ENCODE measurements around the gene FZR1. TPM values are rescaled to one million over a fixed set of nuclear protein-coding genes. Genes with fewer than 3 reads are reported as not detected.

The FZR1 gene
- 10 to 100 TPM; 39.7 to 47.2 TPM for total RNA-seq
- long read RNA-seq, full-length matches to known transcripts, result 11 of 26 reads
- long read RNA-seq, partial matches to known transcripts, result 6 of 26 reads
- long read RNA-seq, other reads (novel, unspliced or antisense), result 9 of 26 reads

DNA sequence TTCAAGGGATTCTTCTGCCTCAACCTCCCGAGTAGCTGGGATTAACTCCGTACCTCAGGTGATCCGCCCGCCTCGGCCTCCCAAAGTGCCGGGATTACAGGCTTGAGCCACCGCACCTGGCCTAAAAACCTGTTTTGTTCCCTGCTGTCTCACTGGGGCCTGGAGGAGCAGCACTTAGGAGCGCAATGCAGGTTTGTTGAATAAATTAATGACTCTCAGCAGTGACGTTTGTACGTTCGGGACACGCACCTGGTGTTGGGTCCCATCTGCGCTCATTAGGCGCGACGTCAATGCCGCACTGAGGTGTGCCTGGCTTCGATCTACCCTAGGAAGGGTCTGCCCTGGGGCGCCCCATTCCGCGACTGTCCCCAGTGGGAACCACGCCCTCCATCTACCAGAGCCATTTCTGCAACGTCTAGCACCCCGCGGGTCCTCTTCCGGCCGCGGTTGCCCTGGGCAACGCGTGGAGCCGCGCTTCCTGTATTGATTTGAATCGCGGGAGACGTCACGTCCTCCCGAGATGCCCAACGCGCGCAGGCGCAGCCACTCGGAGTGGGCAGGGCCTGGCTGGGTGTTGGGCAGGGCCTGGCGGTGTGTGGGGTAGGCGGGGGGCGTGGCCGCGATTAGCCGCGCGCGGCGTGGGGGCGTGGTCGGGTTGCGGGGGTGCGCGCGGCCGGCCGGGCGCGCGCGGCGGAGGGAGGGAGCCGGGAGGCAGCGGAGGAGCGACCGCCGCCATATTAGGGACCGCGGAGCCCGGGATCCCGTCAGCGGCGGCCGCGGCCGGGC, at the start of gene FZR1:
TSS of gene FZR1 (plus strand) at position 714 of the 786 bp plus-strand sequence. CDS start 16,679 bp downstream, outside the sequence.
- intact Hi-C loops (cut with DNase I, micrococcal nuclease), result no loop called here
- peak; percentile 94 for ATAC-seq

DNA sequence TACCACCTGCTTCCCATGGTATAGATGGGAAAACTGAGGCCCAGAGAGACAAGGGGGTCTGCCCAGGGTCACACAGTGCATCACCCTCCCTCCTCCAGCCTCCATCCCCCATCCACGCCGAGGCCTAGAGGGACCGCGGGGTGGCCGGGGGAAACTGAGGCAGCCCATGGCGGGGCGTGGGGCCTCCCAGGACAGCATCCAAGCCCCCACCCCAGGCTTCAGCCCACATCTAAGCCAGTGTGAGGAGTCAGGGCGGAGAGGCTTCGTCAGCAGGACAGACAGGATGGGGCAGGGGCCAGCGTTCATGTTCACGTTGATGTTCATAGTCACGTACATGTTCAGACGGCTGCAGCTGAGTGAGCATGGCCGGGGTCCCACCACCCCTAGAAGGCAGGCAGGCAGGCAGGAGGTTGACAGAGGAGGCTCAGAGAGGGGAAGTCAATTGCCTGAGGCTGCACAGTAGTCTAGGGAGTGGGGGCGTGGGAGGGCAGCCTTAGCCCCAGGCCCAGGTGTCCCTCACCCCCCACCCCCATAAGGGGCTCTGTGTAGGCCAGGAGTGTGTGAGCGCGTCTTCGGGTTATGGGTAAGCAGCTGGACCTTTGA, 49.1 kb upstream of the FZR1 start:
- DNase-seq (no peak), ATAC-seq (no peak)
- intact Hi-C loops (cut with DNase I, micrococcal nuclease), result no loop called here

More for the DNA sequence above, at the start of gene FZR1:
- DNase-seq, result peak; percentile 98 to 99

DNA sequence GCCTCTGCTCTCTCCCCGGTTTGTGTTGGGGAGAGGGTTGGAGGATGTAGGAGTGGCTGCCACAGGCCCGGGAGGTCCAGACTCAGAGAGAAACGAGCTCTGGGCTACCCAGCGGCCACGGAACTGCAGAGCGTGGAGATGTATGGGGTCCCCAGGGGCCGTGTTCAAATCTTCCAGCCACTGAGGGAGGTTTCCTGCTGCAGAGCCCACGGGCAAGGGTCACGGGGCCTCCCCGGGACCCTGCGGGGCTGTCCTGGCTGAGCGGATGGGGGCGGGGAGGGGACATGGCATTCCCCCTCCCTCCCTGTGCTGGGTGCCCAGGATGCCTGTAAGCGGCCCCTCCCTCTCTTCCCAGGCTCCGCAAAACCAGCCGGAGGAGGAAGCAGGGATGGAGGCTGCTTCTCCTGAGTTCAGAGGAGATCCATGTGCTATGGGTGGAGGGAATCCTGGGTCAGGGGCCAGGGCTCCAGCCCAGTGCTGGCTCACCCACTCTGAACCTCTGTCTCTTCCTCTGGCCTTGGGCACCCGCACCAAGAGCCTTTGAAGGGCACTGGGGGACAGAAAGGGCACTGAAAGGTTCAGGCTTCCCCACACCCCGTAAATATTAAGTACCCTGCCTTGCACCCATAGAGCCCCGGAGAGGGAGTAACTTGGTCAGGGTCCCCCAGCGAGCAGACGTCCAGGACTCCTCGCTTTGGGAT, 48.4 kb upstream of the FZR1 start:
- ATAC-seq (no peak), DNase-seq (no peak)
- intact Hi-C loops (cut with DNase I, micrococcal nuclease), result no loop called here

DNA sequence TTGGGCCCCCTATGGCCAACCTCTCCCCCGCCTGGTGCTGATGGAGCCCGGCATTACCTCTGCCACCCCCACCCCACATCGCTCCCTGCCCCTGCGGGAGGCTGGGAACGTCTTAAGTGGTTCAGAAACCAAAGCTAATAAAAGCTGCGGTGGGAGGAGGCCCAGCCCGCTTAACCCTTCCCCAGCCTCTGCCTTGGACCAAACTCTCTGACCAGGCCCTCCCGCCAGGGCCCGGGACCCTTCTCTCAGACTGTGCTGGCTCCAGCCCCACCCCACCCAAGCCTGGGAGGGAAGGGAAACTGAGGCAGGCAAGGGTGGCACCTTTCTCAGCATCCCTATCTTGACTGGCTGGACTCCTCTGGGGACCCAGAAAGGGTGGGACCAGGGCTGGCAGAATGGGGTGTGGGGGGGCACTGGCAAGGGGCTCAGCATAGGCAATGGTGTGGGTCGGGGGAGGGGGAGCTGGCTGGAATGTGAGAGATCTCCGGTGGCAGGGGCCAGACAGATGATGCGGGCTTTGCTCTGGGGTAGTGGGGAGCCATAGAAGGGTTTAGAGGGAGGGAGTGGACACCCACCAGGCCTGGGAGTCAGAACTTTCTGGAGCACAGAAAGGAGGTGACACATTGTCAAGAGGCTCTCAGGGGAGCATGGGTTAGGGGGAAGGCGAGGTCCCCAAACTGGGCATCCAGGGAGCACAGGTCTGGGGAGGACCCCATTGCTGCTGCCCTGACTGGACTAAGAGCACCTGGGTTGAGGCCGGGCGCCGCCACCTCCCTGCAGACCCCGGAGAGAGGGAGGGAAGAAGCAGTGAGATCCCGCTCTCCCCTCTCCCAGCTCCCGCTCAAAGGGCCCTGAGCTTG, 47.7 kb upstream of the FZR1 start:
- no peak for DNase-seq
- ATAC-seq, result no peak
- intact Hi-C loops (cut with DNase I, micrococcal nuclease), result no loop called here

DNA sequence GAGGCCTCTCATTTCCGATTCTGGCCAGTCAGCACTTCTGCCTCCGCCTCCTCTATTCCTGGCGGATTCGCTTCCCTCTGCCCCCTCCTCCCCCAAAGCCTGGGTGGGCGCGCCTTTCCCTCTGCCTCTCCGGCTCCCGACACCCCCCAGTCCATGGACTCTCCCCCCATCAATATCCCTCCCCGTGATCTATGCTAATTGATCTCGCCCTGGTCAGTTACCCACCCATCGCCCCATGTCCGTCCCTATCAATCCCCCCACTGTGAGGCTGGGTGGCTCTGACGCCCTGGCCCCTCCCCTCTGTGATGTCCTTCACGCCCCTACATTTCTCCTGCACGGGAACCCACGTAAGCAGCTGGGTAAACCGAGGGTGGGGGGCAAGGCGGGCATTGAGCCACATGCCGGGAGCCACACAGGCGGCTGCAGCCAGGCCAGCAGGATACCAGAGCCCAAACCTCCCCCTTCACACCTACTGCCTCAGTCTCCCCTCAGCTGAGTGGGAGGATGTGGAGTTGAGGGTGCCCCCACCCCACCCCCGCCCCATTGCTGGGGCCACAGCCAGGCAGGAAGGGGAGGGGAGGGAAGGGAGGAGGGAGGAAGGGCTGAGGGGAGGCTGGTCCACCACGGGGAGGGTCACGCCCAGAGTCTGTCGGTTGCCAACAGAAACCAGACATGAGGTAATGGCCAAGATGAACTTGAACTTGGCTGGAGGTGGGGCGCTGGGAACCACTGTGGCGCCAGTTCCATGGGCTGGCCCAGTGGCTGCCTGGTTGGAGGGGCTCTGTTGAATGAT, 46.8 kb upstream of the FZR1 start:
- DNase-seq (peak; percentile 63 to 72), ATAC-seq (peak; percentile 51)
- intact Hi-C loops (cut with DNase I, micrococcal nuclease), result no loop called here

DNA sequence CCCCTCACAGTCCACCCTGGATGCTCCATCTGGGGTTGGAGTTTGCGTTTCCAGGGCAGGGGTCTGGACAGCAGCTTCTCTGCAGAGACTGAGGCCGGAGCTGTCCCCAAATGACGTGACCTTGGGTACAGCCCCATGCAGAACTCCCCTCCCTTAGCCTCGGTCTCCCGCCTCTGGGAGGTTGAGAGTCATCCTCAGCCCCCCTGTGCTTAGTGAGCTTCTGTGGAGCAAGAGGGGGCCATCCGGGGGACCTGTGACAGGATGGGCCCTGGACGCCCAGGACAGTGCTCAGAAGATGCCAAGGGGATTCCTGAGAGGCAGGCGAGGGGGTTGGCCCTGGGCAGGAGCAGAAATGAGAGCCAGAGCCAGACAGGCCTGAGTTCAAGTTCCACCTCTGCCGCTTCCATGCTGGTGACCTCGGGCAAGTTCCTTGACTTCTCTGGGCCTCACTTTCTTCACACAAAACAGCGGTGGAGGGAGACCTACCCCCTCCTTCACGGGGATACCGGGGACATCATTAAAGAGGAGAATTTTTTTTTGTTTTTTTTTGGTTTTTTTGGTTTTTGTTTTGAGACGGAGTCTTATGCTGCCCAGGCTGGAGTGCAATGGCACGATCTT, 46.0 kb upstream of the FZR1 start:
- DNase-seq (no peak), ATAC-seq (no peak)
- intact Hi-C loops (cut with DNase I, micrococcal nuclease), result no loop called here

DNA sequence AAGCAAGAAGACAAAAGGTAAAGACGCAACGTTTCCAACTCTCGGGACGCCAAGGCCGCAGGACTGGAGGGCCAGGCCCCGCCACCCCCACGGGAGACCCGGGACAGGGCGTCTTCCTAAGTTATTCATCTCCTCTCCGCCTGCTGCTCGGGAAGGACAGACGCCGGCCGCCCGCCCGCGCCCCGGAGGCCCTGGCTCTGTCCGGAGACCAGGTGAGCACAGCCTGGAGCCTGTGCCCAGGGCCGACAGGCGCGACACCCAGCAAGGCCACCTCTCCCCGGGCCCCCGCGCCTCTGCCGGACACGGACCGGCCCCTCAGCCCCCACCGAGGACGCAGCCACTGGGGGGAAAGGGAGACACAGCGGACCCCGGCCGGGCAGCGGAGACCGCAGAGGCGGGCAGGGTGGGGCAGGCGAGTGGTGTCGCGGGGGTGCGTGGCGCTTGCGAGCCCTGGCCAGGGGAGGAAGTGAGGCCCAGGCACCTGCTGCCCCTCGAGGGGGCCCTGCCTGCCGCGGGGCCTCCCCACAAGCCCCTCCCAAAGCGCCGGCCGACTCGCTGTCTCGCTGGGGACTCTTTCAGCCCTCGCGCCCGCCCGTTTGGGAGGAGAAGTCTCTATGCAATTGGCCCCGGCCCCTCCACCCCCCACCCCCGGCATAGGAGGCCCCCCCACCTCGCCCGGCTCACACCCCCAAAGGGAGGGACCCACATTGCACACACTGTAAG, 43.0 kb upstream of the FZR1 start:
- intact Hi-C loops (cut with DNase I, micrococcal nuclease), result no loop called here
- ATAC-seq (no peak), DNase-seq (no peak)

DNA sequence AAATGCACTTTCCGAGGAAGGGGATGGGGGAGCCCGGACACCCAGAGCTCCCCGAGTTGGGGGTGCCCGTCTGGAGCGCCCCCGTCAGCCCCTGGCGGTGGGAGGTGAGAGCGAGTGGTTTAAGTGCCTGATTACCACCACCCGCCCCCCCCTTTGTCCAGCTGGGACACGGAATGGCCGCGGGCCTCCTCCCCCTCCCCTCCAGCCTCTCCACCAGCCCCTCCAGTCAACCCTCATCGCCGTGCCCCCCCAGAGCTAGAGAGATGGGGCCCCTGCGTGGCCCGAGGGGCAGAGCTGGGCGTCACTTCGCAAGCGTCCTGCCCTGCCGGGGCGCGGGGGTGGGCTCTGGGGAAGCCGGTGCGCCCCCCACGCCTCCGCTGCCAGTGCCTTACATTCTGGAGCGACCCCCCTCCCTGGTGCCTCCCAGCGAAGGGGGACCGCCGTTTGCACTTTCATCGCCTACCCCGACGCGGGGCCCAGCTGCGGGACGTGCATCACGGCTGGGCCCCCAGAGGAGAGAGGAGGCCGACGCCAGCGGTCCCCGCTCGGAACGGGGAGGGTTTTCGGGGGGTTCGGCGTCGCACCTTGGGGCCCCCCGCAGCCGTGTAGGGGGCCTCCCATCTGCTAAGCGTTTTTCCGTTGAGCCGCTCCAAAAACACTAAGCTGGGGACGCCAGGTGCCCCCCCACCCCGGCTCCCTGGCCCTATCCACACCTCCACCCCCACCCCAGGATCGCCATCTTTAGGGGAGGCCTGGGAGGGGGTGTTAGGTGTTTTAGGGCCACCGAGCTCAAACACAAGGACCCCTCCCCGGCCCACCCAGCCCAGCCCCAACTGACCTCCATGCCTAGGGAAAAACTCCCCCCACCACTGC, 42.2 kb upstream of the FZR1 start:
- ATAC-seq (no peak), DNase-seq (no peak)
- intact Hi-C loops (cut with DNase I, micrococcal nuclease), result no loop called here

DNA sequence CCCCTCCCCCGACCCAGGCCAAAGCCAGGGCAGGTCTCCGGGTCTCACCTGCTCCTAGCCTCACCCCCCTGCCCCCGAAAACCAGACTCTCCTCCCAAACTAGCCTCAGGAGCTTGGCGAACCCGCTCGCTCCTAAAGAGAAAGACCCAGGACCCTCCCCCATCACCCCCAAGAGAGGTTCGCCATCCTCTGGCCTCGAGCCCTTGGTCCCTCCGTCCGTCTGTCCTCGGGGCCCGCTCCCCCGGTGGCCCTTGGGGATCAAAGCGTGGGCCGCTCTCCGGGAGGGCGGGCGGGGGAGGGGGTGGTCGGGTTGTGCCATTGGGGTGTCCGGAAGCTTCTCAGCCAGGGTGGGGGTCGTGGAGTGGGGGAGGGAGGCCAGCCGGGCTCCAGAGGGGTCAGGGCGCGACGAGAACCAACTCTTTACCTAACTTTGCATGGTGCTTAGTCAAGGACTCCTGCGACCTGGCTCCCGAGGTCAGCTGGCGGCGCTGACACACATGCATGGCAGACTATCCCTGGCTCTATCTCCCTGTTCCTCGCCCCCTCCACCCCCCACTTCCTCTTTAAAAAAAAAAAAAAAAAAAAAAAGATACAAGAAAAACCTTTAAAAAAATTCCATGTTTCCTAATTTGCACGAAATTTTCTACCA, 41.4 kb upstream of the FZR1 start:
- ATAC-seq, result no peak
- intact Hi-C loops (cut with DNase I, micrococcal nuclease), result no loop called here

DNA sequence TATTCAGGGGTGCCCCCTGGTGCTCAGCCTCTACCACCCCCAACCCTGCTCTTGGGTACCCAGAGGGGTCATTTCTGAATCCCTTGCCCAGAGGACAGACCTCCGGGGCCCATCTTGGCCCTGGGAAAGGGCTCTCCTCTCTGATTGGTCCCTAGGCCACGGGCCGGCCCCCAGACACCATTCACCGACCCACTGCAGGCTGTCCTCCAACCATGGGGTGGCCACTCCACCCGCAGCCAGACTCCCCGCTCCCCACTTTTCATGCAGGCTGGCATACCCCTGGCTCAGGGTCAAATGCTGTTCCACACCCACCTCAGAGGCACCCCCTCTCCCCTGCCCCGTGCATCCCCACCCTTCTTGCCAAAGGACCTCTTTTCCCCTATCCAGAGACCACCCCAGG, 40.6 kb upstream of the FZR1 start:
- DNase-seq (no peak), ATAC-seq (no peak)
- intact Hi-C loops (cut with DNase I, micrococcal nuclease), result no loop called here

More for the DNA sequence above, 41.4 kb upstream of the FZR1 start:
- DNase-seq, result no peak

DNA sequence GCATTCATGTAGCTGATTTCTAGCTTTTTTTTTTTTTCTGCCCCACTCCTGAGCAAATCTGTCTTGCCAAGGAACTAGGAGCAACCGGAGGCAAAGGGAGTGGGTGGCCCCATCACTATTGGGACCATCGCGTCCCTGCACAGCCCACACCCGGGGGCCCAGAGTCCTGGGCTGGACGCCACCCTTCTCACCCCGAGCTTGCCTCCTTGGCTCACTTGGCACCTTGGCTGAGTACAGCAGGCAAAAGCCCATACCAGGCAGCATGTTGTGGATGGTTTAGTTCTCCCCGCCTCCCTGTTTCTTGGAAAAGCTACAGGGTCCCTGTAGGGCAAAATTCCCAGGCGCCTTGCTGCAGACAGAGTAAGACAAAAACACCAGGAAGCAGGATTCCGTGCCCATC, 39.5 kb upstream of the FZR1 start:
- no peak for ATAC-seq
- intact Hi-C loops (cut with DNase I, micrococcal nuclease), result no loop called here
- no peak for DNase-seq

DNA sequence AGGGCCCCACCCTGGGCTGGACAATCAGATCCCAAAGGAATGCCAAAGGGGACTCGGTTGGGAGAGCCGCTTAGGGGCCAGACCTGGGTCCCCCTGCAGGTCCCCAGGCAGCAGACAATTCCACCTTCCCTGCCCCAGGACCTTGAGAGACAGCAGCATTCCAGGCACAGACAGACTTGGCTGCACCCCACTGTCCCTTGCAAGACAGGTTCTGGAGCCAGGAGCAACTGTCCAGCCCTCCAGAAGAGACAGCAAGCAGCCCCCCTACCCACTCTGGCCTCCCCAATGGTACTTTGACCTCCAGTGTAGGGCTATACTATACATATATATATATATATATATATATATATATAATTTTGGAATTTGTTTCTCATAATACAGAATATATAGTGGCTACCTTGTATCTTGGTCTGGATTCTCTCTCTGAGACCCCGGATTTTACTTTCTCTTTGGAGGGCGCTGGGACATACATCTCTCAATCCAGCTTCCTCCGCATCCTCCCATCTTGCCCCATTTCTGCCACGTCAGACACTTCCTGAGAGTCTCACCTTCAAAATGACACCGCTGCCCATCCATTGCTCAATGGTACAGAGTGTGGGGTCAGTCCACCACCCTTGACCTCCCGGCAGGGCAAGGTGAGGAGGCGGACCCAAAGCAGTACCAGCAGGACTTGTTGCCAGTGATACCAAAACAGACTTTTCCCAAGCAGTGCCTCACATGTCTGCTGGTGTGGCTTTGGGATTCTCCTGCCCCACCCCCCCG, 38.5 kb upstream of the FZR1 start:
- intact Hi-C loops (cut with DNase I, micrococcal nuclease), result no loop called here
- DNase-seq (no peak), ATAC-seq (no peak)

DNA sequence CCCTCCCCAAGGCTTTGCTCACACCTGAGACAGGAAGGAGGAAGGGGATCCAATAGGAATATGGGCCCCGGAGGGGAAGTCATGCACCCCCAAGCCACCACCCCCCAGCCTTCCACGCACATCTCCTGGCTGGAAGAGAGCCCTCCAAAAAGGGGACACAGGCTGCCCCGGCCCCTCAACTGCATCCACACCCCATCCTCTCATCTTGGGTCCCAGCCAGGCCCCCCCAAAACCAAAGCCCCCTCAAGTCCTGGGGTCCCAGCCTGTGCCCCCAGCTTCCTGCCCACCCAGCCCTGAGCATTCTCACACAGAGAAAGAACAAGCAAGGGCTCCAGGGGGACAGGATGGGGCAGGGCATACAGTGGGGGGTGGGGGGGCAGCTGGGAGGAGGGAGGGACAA, 37.9 kb upstream of the FZR1 start:
- no peak for ATAC-seq
- intact Hi-C loops (cut with DNase I, micrococcal nuclease), result no loop called here
- DNase-seq, result no peak

DNA sequence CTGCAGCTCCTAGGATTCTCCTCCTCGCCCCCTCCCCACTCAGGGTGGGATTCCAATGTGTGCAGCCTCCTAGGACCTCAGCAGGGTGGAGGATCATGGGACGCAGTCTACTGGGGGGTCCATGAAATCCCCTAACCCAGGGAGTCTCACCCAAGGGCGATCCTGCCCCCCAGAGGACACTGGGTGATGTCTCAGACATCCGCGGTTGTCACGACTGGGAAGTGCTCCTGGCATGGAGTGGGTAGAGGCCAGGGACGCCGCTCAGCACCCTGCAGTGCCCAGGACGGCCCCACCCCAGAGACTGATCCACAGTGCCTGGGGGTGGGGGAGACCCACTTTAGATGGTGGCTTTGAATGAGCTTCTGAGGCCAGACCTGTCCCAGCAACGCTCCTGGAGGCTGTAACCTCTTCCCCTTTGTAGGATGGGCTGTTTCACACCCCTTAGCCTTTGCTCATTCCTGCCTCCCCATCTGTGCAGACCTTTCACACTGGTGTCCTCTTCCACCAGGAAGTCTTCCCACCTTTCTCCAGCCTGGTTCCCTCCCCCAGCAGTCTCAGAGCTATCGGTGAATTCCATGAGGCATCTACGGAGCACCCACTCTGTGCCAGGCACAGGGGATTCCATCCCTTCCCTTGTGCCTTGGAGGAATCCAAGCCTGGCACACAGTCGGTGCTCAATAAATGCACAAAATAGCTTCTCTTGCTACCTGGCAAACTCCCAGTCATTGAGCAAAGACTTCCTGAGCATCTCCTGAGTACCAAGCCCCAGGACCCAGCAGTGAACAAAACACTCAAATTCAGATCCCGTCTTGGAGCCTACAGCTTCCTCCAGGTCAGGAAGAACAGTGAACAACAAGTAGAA, 36.2 kb upstream of the FZR1 start:
- DNase-seq, result no peak
- intact Hi-C loops (cut with DNase I, micrococcal nuclease), result loop anchor here in 1 of 2 donors (10.0 kb wide), 1 partner anchor 145 kb away; no protein-coding TSS in a partner anchor
- no peak for ATAC-seq
